ENCODE results near the gene DNAJC5. TPM values are rescaled to one million over a fixed set of nuclear protein-coding genes. Genes with fewer than 3 reads are reported as not detected.
A peak's percentile ranks its signal among the peaks of the same experiment; 100 is the strongest.

DNAJC5 gene
- total RNA-seq, 1 donor from 2014 or later, result 42.8 TPM

DNA sequence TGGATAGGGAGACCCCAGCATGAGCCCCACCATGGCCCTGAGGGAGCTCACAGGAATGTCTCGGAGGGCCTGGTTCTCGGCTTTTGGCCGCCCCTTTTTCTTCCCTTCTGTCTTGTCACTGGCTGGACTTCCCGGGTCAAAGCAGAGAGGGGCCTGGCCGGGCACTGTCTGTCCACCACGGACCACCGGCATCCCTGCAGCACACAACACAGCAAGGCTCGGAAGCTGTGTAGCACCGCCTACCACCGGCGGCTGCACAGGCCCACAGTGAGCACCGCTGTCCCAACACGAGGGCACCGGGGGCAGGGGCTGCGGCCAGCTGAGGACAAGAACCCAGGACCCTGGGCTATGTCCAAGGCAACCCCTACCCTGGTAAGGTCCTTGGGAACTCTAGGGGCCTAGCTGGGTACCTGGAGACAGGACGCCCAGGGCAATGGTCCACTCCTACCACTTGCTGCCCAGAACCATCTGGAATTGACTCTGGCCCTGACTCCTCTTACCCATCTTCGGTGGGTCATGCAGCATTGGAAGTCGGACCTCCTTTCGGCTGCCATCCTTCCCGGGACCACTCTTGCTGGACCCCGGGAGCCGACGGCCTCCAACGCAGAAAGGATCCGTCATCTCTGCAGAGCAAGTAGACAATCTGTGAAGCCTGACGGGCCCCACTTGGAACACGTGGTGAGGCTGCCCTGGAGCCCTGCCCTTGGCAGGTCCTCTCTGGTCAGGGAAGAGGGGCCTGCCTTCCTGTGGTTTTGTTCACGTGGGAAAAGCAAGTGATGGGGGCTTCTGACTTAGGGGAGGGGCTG lies 72.6 kb downstream of the DNAJC5 start:
- H3K4me1 ChIP-seq, result peaks cover 33% of the 10 kb centered on the region
- H3K9me3 ChIP-seq (replicated peaks), result no peaks in the 10 kb centered on the region
- intact Hi-C loops (cut with micrococcal nuclease), result no loop called here
- H3K27ac ChIP-seq (replicated peaks), result no peak overlapping the region
- H3K27me3 ChIP-seq (ENCODE audit: low read depth), result no peaks in the 10 kb centered on the region
- H3K4me3 ChIP-seq, result no peak overlapping the region
- DNase-seq, result peak; percentile 16
- H3K36me3 ChIP-seq, result peaks cover 35% of the 10 kb centered on the region
- TF ChIP-seq, protein P1, sequence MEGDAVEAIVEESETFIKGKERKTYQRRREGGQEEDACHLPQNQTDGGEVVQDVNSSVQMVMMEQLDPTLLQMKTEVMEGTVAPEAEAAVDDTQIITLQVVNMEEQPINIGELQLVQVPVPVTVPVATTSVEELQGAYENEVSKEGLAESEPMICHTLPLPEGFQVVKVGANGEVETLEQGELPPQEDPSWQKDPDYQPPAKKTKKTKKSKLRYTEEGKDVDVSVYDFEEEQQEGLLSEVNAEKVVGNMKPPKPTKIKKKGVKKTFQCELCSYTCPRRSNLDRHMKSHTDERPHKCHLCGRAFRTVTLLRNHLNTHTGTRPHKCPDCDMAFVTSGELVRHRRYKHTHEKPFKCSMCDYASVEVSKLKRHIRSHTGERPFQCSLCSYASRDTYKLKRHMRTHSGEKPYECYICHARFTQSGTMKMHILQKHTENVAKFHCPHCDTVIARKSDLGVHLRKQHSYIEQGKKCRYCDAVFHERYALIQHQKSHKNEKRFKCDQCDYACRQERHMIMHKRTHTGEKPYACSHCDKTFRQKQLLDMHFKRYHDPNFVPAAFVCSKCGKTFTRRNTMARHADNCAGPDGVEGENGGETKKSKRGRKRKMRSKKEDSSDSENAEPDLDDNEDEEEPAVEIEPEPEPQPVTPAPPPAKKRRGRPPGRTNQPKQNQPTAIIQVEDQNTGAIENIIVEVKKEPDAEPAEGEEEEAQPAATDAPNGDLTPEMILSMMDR (IDR thresholded peaks at IDR 0.05; ENCODE audit: borderline replicate concordance), result no peak

DNA sequence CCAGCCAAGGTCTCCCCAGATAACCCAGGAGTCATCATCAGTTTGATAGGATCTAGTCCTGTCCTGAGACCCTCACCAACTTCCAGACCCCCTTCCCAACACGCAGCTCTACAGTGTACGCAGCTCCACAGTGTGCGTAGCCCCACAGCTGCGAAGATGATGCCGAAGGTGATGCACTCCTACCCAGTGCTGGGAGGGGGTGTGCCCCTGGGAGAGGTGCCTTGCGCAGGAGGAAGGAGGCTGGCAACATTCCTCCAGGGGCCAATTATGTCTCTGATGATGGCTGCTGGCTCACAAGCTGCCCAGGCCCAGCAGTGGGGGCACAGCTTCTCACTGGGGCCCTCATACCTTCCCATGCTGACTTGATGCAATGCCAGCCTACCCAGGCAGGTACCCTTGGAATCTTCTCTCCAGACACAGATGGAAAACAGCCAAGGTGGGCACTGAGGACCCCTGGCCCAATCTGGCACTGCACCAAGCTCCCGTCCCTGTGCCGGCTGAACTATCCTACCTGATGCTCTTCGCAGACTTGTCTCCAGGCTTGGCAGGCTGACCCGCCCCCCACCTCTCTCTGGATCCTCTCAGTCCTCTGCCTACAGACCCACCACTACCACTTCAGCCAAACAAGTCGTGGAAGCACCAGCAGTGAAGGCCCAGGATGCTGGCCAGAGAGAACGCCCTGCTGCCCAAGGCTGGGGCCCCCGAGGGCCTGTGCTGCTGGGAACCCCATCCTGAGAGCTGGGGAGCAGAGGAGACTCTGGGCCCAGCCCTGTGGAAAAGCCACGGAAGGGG lies 73.4 kb downstream of the DNAJC5 start:
- DNase-seq, result peak; percentile 12
- Histone ChIP-seq H3K4me1 (peaks cover 37% of the 10 kb centered on the region), H3K27ac (replicated peaks) (peak overlapping the region; percentile 65), H3K9me3 (replicated peaks) (no peaks in the 10 kb centered on the region), H3K4me3 (peak overlapping the region; percentile 69), H3K36me3 (peaks cover 27% of the 10 kb centered on the region), H3K27me3 (ENCODE audit: low read depth) (no peaks in the 10 kb centered on the region)
- intact Hi-C loops (cut with micrococcal nuclease), result no loop called here
- TF ChIP-seq, protein P1 (IDR thresholded peaks at IDR 0.05; ENCODE audit: borderline replicate concordance), result no peak

DNA sequence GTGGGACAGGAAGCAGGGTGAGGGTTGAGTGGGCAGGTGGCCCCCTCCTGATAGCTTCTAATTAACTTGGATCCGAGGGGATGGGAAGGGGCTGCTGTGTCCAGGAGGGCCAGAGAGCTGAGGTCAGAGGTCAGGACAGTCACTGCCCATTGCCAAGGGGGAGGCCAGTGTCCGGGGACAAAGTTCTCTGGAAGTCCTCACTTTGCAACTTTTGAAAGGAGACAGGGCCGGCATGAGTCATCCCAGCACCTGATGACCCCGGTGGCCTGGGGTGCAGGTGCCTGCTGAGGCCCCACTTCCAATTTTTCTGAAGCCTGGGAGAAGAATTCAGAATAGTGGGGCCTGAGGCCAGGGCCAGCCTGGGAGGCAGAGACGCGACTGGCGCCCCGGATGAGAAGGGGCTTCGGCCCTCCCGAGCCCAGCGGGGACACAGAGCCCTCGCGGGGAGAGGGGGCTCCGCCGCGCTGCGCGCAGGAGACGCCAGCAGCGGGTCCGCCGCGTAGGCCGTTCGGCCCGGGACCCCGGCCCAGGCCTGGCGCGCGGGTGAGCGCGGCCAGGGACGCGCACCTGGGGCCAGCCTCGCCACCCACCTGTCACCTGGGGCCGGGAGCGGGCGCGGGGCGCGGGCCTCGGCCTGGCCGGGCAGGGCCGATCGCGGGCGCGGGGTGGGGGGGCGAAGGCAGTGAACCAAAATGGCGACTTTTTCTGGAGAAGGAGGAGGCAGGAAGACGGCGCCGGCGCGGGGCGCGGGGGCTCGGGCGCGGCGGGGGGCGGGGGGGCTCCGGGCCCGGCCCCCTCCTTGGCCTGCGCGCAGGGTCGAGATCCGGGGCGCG lies 74.2 kb downstream of the DNAJC5 start:
- TF ChIP-seq, protein P1 (IDR thresholded peaks at IDR 0.05; ENCODE audit: borderline replicate concordance), result no peak
- intact Hi-C loops (cut with micrococcal nuclease), result no loop called here
- peaks cover 43% of the 10 kb centered on the region for H3K4me1 ChIP-seq

DNA sequence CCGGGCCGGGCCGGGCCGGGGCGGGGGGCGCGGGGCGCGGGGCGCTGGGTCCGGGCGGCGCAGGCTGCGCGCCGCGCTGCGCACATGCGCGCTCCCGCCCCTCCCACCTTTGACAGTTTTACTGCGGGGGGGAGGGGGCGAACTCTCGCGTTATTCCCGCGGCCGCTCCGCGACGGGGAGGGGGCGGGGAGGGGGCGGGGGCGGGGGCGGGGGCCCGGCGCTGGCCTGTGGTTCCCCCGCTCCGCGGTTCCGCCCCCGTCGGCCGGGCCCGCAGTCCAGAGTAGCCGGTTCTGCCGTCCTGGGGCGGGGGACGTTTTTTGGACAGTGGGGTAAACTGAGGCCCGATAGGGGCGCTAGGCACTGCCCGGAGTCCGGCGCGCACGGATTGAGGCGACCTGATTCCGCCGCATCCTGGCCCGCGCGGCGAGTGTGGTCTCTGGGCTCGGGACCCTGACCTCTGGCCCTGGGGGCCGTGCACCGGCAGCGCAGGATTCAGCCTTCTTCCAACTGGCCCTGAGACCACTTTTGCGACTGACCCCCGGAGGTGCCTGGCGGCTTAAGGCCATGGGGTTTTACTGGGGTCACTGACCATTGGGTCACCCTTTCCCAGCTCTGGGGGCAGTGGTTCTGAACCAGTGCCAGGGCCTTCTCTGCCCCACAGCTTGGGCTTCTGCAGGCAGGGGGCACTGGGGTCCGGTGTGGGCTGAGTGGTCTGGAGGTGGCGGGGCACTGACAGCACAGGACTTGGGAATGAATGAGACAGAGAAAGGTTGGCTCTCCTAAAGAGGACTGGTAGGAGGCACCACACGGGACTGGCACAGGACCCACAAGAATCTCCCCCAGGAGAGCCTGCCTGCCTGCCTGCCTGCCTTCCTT lies 75.2 kb downstream of the DNAJC5 start, which contains the start of gene ZNF512B:
TSS of gene ZNF512B (minus strand) at position 93 of the 876 bp plus-strand sequence. CDS start 1,980 bp downstream, outside the sequence.
- DNase-seq, result peak; percentile 73
- Histone ChIP-seq H3K9me3 (replicated peaks) (no peaks in the 10 kb centered on the region), H3K4me1 (peaks cover 48% of the 10 kb centered on the region), H3K27me3 (ENCODE audit: low read depth) (no peaks in the 10 kb centered on the region), H3K27ac (replicated peaks) (peak within 1 kb of the TSS; percentile 65), H3K36me3 (peaks cover 14% of the 10 kb centered on the region), H3K4me3 (peak within 1 kb of the TSS; percentile 69)
- TF ChIP-seq, protein P1 (IDR thresholded peaks at IDR 0.05; ENCODE audit: borderline replicate concordance), result no peak
- intact Hi-C loops (cut with micrococcal nuclease), result loop anchor here (5.0 kb wide), 1 partner anchor 433 kb away; the partner anchor contains the start of gene PTK6

More for the DNA sequence above, 74.2 kb downstream of the DNAJC5 start:
- Histone ChIP-seq H3K9me3 (replicated peaks) (no peaks in the 10 kb centered on the region), H3K4me3 (peak overlapping the region; percentile 69), H3K36me3 (peaks cover 19% of the 10 kb centered on the region), H3K27me3 (ENCODE audit: low read depth) (no peaks in the 10 kb centered on the region), H3K27ac (replicated peaks) (peak overlapping the region; percentile 65)
- peak; percentile 20 for DNase-seq

All from left ventricle myocardium inferior (tissue), 1 donor.